HepG2 (cell line): Measurements from ENCODE around the gene TATDN2. TPM values are rescaled to one million over a fixed set of nuclear protein-coding genes. Genes with fewer than 3 reads are reported as not detected.

Source experiments
- ATAC-seq: fragments of 200-7000 bp; cut with Tn5 transposase; 3 replicates; pipeline ENCODE4 v1.9.1; 2020; ENCODE audit warnings: mild to moderate bottlenecking, moderate library complexity
- BruUV-seq: library from RNA; stranded (reverse); fragments of 400-500 nt; replicated peaks from 2 replicates; lab custom pipeline; 2021; lab: Mats Ljungman, UMichigan
- CTCF ChIA-PET: fragments of 300-600 bp; formaldehyde crosslinking; extraction: SDS; loops from one replicate; lab custom pipeline; 2021; ENCODE audit warnings: low total read pairs, inconsistent platforms, low intra/inter-chr PET ratio; lab: Yijun Ruan, JAX
- POLR2A ChIA-PET: fragments of 350-600 bp; sonication (Branson Sonifier 250); formaldehyde crosslinking; loops from one replicate; lab custom pipeline; 2020; ENCODE audit warnings: antibody characterized with exemption, inconsistent platforms; lab: Yijun Ruan, JAX
- DNase-seq: peaks from one replicate; pipeline ENCODE4 v3.0.0-alpha.2; 2015; ENCODE audit warnings: low spot score
- FAIRE-seq: peaks from 3 replicates; lab custom pipeline; 2011; peaks lifted over from hg19 to GRCh38; lab: Jason Lieb, UNC
- H2AFZ ChIP-seq: one replicate; pipeline ENCODE4 v1.6.1; 2011; ENCODE audit warnings: low read length, inconsistent platforms
- H3K27ac ChIP-seq: fragments of 300-600 bp; 3 replicates; pipeline ENCODE4 v1.8.0; 2011; ENCODE audit warnings: mixed run types, mild to moderate bottlenecking, mixed read lengths, low read length, inconsistent platforms; ENCODE audit not compliant: insufficient read depth; ENCODE audit errors: extremely low read length
- H3K27me3 ChIP-seq, 2 experiments: fragments of 200-600 bp in 1 of 2; 2 replicates in 1 of 2; 3 replicates in 1 of 2; pipeline versions ENCODE4 v1.6.0 to v1.8.0; 2011; ENCODE audit warnings: low read length in 2 of 2, mild to moderate bottlenecking in 2 of 2, moderate library complexity in 2 of 2, inconsistent platforms in 1 of 2; ENCODE audit not compliant: insufficient read depth in 2 of 2, control insufficient read depth in 1 of 2
- H3K36me3 ChIP-seq, 2 experiments: fragments of 200-600 bp in 1 of 2; replicated peaks in 1 of 2; 2 replicates in 1 of 2; 3 replicates in 1 of 2; pipeline versions ENCODE4 v1.5.1 to v1.8.0; 2011; ENCODE audit warnings: low read length in 2 of 2, inconsistent platforms in 1 of 2; ENCODE audit not compliant: insufficient read depth in 2 of 2, control insufficient read depth in 1 of 2
- H3K4me1 ChIP-seq: 2 replicates; pipeline ENCODE4 v1.5.1; 2012; ENCODE audit warnings: low read length, inconsistent platforms; ENCODE audit not compliant: insufficient read depth
- H3K4me2 ChIP-seq: 2 replicates; pipeline ENCODE4 v1.6.0; 2011; ENCODE audit warnings: low read depth, low read length, inconsistent platforms
- H3K4me3 ChIP-seq, 3 experiments: fragments of 200-600 bp in 1 of 3; sonication (generic), shearing (Covaris generic) in 1 of 3; replicated peaks in 1 of 3; 2 replicates each; pipeline ENCODE4 v1.5.1; 2011 to 2016; ENCODE audit warnings: low read length in 3 of 3, inconsistent platforms in 2 of 3, low read depth in 2 of 3, mild to moderate bottlenecking in 2 of 3, control low read depth in 1 of 3, mixed read lengths in 1 of 3; ENCODE audit not compliant: insufficient read depth in 1 of 3
- H3K79me2 ChIP-seq: one replicate; pipeline ENCODE4 v1.6.1; 2011; ENCODE audit warnings: low read length, inconsistent platforms; ENCODE audit not compliant: insufficient read depth
- H3K9ac ChIP-seq: 2 replicates; pipeline ENCODE4 v1.6.0; 2011; ENCODE audit warnings: mild to moderate bottlenecking, low read depth, low read length, inconsistent platforms; ENCODE audit not compliant: insufficient read depth
- H3K9me3 ChIP-seq: 2 replicates; pipeline ENCODE4 v1.5.1; 2012; ENCODE audit warnings: mild to moderate bottlenecking, low read length
- H4K20me1 ChIP-seq: 2 replicates; pipeline ENCODE4 v1.6.0; 2011; ENCODE audit warnings: inconsistent platforms, mild to moderate bottlenecking, low read length, moderate library complexity; ENCODE audit not compliant: insufficient read depth
- ARID4A ChIP-seq: sonication (generic); formaldehyde crosslinking; IDR thresholded peaks from 2 replicates; pipeline ENCODE4 v1.5.0; 2020; ENCODE audit warnings: mild to moderate bottlenecking, missing genetic modification reagents, borderline replicate concordance
- ATF7 ChIP-seq, 2 experiments: fragments of 450-650 bp in 1 of 2; sonication (generic) in 1 of 2; formaldehyde crosslinking in 1 of 2; IDR thresholded peaks; 2 replicates each; pipeline versions ENCODE4 v1.4.0 to v1.6.1; 2016 to 2020; ENCODE audit warnings: antibody characterized with exemption in 1 of 2, mild to moderate bottlenecking in 1 of 2, missing genetic modification reagents in 1 of 2
- FLYWCH1 ChIP-seq: sonication (generic); formaldehyde crosslinking; IDR thresholded peaks from 2 replicates; pipeline ENCODE4 v1.8.1; 2023; ENCODE audit warnings: mild to moderate bottlenecking, missing genetic modification reagents
- FOXP1 ChIP-seq, 2 experiments: fragments of 450-650 bp in 1 of 2; IDR thresholded peaks; 2 replicates each; pipeline ENCODE4 v1.6.1; 2017 to 2018; ENCODE audit warnings: antibody characterized with exemption in 1 of 2
- HHEX ChIP-seq: IDR thresholded peaks from 2 replicates; pipeline ENCODE4 v1.6.1; 2016; ENCODE audit warnings: control low read depth
- HOXA3 ChIP-seq: sonication (generic); formaldehyde crosslinking; IDR thresholded peaks from 2 replicates; pipeline ENCODE4 v1.5.0; 2020; ENCODE audit warnings: missing genetic modification reagents
- KLF12 ChIP-seq: sonication (generic); formaldehyde crosslinking; IDR thresholded peaks from 2 replicates; pipeline ENCODE4 v1.4.0; 2020; ENCODE audit warnings: missing genetic modification reagents, borderline replicate concordance
- MIXL1 ChIP-seq: IDR thresholded peaks from 2 replicates; pipeline ENCODE4 v1.6.1; 2016
- NFKBIZ ChIP-seq: IDR thresholded peaks from 2 replicates; pipeline ENCODE4 v1.6.1; 2018; ENCODE audit warnings: missing genetic modification reagents, missing compliant biosample characterization
- NFYB ChIP-seq: sonication (generic); formaldehyde crosslinking; IDR thresholded peaks from 2 replicates; pipeline ENCODE4 v1.4.0; 2020; ENCODE audit warnings: missing genetic modification reagents
- RAD21 ChIP-seq: fragments of 450-650 bp; formaldehyde crosslinking; IDR thresholded peaks from 2 replicates; pipeline ENCODE4 v1.5.0; 2020; ENCODE audit warnings: mild to moderate bottlenecking
- SIN3A ChIP-seq: IDR thresholded peaks from 2 replicates; pipeline ENCODE4 v1.6.1; 2011; ENCODE audit warnings: low read depth, mild to moderate bottlenecking, control low read depth, low read length, borderline replicate concordance
- SP1 ChIP-seq, 2 experiments: fragments of 450-650 bp in 1 of 2; sonication (generic) in 1 of 2; formaldehyde crosslinking in 1 of 2; IDR thresholded peaks; 2 replicates each; pipeline versions ENCODE4 v1.4.0 to v1.6.1; 2016 to 2020; ENCODE audit warnings: missing genetic modification reagents in 1 of 2
- ZBTB38 ChIP-seq: sonication (generic); formaldehyde crosslinking; IDR thresholded peaks from 2 replicates; pipeline ENCODE4 v1.5.1; 2020; ENCODE audit warnings: mild to moderate bottlenecking, missing genetic modification reagents
- ZNF234 ChIP-seq: sonication (generic); formaldehyde crosslinking; conservative IDR thresholded peaks from 2 replicates; pipeline ENCODE4 v1.5.1; 2020; ENCODE audit warnings: mild to moderate bottlenecking, missing genetic modification reagents
- ZNF350 ChIP-seq: sonication (generic); formaldehyde crosslinking; IDR thresholded peaks from 2 replicates; pipeline ENCODE4 v1.4.0; 2020; ENCODE audit warnings: mild to moderate bottlenecking, low read depth, missing genetic modification reagents, borderline replicate concordance
- ZNF619 ChIP-seq: sonication (generic); formaldehyde crosslinking; IDR thresholded peaks from 2 replicates; pipeline ENCODE4 v1.4.0; 2020; ENCODE audit warnings: mild to moderate bottlenecking, missing genetic modification reagents
- ZNF644 ChIP-seq: IDR thresholded peaks from 2 replicates; pipeline ENCODE4 v1.6.1; 2016; ENCODE audit warnings: low read depth
- ZNF790 ChIP-seq: sonication (generic); formaldehyde crosslinking; IDR thresholded peaks from 2 replicates; pipeline ENCODE4 v1.8.0; 2022; ENCODE audit warnings: missing genetic modification reagents, mild to moderate bottlenecking, borderline replicate concordance
- WGBS: methylation state at CpG from one replicate; pipeline ENCODE4 v1.1.6; 2017; ENCODE audit warnings: low lambda C conversion rate; 5-methylcytosine and 5-hydroxymethylcytosine counted together
- in situ Hi-C: cut with HindIII; loops from 2 replicates; pipeline ENCODE4 v1.10.0; 2017; ENCODE audit warnings: low pct_unique_long_range_greater_than_20kb; ENCODE audit not compliant: extremely low pct_ligation_motif_present
- intact Hi-C: fragments of 100-400 bp; cut with micrococcal nuclease; formaldehyde crosslinking; loops from one replicate; pipeline ENCODE4 v1.10.0; 2022; ENCODE audit not compliant: unreplicated experiment
- polyA plus RNA-seq, 8 experiments: library from polyadenylated mRNA; depleted of rRNA in 3 of 8; stranded (reverse) in 7 of 8; unstranded in 1 of 8; fragments of >200 nt; fragmentation: Illumina TruSeq in 4 of 8; extraction: Trizol in 4 of 8; gene quantifications; 2 replicates each; pipeline versions ENCODE4 v1.2.1 to v1.2.3, GENCODE V29; 2011 to 2016; ENCODE audit warnings: low read depth in 4 of 8, missing spikeins in 1 of 8, mixed read lengths in 1 of 8; ENCODE audit not compliant: insufficient read depth in 1 of 8
- total RNA-seq, 5 experiments: library from RNA; depleted of rRNA; stranded (reverse); fragments of >200 nt; fragmentation: Illumina TruSeq; extraction: Trizol; gene quantifications; 2 replicates each; pipeline ENCODE4 v1.2.3, GENCODE V29; 2016; ENCODE audit warnings: low read depth in 1 of 5
- TF ChIP-seq, protein P1 (sequence below): sonication (generic); formaldehyde crosslinking; IDR thresholded peaks from 2 replicates; pipeline ENCODE4 v1.8.0; 2022; ENCODE audit warnings: missing genetic modification reagents, mild to moderate bottlenecking, moderate library complexity, borderline replicate concordance

Gene TATDN2
- total and polyA plus RNA-seq, 2 of the 13 experiments (the other 11 are each of a cell fraction or from before 2014, with no cell fraction given) = 12.1 to 21.9 TPM

DNA sequence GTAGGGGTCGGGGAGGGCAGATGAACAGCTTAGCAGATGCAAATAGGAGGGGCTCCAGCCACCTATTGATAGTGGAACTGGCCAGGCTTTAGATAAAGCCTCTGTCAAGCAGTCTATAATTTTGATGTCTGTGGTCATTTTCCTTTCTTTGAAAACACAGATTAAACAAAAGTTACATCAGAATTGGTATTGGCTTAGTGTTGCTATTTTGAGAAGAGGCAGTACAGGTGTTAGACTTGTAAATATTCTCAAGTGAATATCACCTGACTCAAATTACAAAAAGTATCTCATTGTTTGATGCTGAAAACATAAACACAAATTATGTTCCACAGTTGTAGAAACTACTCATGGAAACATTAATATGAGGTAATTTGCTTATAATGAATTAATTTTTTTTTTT, 26.3 kb downstream of the TATDN2 start (continued):
- TF ChIP-seq KLF12 (CRISPR knock-in tag) = no peak
- no peak for TF ChIP-seq FOXP1 (IDR thresholded peaks at IDR 0.05)
- no peak for TF ChIP-seq FOXP1 (CRISPR knock-in tag; IDR thresholded peaks at IDR 0.05)
- TF ChIP-seq FLYWCH1 (CRISPR knock-in tag) = no peak
- no peak for TF ChIP-seq ZBTB38 (CRISPR knock-in tag)
- no peak for TF ChIP-seq NFKBIZ (CRISPR knock-in tag)

- no peak overlapping the region for H3K27ac ChIP-seq
- intact Hi-C loops (no loop called here), in situ Hi-C loops (no loop called here)
- FAIRE-seq (no peak), DNase-seq (no peak), ATAC-seq (no peak)
- ChIA-PET CTCF (no interaction called here), POLR2A (no interaction called here)
- H3K4me2 ChIP-seq = no peak overlapping the region
- peaks cover 48 to 80% of the 10 kb centered on the region in 2 experiments for H3K36me3 ChIP-seq
- 78% methylated on average over 3 of the region's 3 CpGs for WGBS
- peaks cover 30% of the 10 kb centered on the region for H4K20me1 ChIP-seq
- H3K9me3 ChIP-seq = no peaks in the 10 kb centered on the region
- H3K9ac ChIP-seq = no peak overlapping the region
- no peaks in the 10 kb centered on the region for H3K27me3 ChIP-seq
- peaks cover 10% of the 10 kb centered on the region for H3K4me1 ChIP-seq
- TF ChIP-seq MIXL1 (CRISPR knock-in tag) (no peak), ATF7 (IDR thresholded peaks at IDR 0.05) (no peak), ATF7 (CRISPR knock-in tag; IDR thresholded peaks at IDR 0.05) (no peak), SIN3A (no peak), ZNF350 (CRISPR knock-in tag) (no peak), ZNF234 (CRISPR knock-in tag) (no peak), ZNF790 (CRISPR knock-in tag) (no peak), ARID4A (no peak), ZNF644 (no peak), SP1 (IDR thresholded peaks at IDR 0.05) (no peak), SP1 (CRISPR knock-in tag; IDR thresholded peaks at IDR 0.05) (no peak), ZNF619 (CRISPR knock-in tag) (no peak), HHEX (no peak), NFYB (CRISPR knock-in tag) (no peak), RAD21 (CRISPR knock-in tag) (no peak), HOXA3 (no peak)
- TF ChIP-seq, protein P1, sequence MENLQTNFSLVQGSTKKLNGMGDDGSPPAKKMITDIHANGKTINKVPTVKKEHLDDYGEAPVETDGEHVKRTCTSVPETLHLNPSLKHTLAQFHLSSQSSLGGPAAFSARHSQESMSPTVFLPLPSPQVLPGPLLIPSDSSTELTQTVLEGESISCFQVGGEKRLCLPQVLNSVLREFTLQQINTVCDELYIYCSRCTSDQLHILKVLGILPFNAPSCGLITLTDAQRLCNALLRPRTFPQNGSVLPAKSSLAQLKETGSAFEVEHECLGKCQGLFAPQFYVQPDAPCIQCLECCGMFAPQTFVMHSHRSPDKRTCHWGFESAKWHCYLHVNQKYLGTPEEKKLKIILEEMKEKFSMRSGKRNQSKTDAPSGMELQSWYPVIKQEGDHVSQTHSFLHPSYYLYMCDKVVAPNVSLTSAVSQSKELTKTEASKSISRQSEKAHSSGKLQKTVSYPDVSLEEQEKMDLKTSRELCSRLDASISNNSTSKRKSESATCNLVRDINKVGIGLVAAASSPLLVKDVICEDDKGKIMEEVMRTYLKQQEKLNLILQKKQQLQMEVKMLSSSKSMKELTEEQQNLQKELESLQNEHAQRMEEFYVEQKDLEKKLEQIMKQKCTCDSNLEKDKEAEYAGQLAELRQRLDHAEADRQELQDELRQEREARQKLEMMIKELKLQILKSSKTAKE = no peak
- H3K79me2 ChIP-seq = peaks cover 35% of the 10 kb centered on the region
- no TSS peak for BruUV-seq
- no peak overlapping the region for H2AFZ ChIP-seq
- H3K4me3 ChIP-seq = no peak overlapping the region
Observed at GRCh38 chr3:10277115-10277625, 28.9 kb downstream of the TATDN2 start.
